GM19438 (cell line): ENCODE data around the gene UCK2.
A peak's percentile ranks its signal among the peaks of the same experiment; 100 is the strongest.

ENCODE experiments used
- ATAC-seq: cut with Tn5 transposase; IDR thresholded peaks from one replicate; pipeline ENCODE4 v1.9.1; 2021; ENCODE audit warnings: low read depth; ENCODE audit not compliant: unreplicated experiment

UCK2 gene

DNA sequence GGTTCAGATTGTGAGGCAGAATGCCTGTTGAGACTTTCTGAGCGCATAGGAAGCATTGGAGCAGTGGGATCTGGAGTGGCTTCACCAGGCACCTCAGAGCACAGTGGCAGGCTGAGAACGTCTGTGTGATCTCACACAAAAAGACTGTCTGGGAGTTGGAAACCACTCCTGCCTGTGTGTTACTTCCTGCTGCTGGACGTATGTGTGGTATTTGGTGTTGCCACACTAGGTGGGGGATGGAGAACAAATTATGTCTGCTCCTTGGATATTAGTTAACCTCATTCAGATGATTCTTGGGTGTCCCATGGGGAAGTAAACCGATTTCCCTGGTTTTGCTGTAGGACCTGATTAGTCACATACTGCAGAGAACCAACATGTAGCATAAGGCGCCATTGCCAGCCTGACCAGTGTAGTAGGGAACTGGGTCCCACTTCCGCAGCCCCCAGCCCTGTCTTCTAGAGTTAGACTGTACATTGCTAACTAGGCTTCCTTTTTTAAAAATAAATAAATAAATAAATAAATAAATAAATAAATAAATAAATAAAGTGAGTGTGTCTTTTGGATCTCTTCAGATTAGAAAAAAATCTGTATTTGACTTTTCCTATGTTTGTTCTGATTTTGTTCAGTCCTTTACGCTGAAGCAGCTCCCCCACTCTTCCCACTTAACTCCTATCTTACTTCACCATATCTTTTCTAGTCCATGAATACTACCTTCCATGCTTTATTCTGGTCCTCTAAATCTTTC lies 26.9 kb downstream of the UCK2 start:
- ATAC-seq: no peak

- no peak for ATAC-seq
These were observed 27.8 kb downstream of the UCK2 start for GRCh38 chr1:165855010-165855838.

DNA sequence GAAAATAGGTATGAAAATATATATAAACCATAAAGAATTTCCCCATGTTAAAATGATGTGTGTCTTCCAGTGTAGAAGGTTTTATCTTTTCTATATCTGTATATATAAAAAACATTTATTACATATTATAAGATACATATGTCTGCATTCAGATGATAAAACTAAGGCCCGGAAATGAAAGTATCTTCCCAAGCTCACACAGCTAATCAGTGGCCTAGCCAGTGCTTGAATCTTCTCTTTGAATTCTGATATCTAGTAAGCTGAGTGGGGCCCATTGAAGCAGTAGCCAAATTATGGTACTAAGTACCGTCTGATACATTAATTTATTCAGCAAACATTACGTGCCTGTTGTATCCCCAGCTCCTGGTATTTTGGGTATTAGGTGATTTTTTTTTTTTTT lies 28.6 kb downstream of the UCK2 start:
- ATAC-seq: no peak

- no peak for ATAC-seq
These were observed 29.2 kb downstream of the UCK2 start for GRCh38 chr1:165856606-165857005.

- ATAC-seq: peak; percentile 90
These were observed 29.8 kb downstream of the UCK2 start for GRCh38 chr1:165857046-165857801.

DNA sequence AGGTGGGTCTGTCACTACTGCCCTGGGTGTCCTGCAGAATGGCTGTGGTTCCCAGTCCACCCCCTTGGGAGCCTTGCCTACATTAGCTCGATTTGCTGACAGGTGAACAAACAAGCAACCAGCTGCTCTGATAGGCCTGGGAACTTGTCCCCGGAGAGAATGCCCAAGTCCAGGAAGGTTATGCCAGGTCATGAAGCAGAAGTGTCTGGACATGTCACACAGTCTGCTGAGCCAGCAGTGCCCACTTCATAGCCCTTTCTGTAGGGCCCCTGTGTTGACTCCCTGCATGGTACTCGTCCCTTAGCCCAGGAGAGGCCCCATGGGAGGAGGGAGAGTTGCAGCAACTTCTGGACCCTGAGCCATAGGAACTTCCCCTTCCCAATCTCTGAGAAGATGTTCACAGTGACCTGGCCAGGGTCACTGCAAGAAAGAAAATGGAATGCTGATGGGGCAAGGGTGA lies 31.0 kb downstream of the UCK2 start:
- ATAC-seq: no peak

GRCh38 chr1:165858967-165859845 lies 31.8 kb downstream of the UCK2 start:
- no peak for ATAC-seq

- ATAC-seq: no peak
These were observed 32.7 kb downstream of the UCK2 start for GRCh38 chr1:165860065-165860464.

DNA sequence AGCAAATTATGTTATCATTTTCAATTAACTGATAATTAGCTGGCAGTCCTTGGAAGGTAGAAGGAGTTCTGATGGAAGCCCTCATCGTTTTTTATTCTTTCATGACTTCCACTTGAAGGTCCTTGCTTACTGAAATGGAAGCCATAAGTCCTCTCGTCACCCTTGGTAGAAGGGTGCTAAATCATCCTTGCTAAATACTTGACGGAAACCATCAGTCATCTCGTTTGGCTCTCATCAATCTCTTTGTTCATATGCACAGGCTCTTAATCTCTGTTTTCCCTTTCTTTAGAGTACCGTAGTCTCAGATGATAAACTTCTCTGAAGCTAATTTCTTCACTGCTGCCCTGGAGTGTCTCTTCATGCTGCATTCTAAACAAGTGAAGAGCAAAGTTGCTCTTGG lies 34.5 kb downstream of the UCK2 start:
- no peak for ATAC-seq

DNA sequence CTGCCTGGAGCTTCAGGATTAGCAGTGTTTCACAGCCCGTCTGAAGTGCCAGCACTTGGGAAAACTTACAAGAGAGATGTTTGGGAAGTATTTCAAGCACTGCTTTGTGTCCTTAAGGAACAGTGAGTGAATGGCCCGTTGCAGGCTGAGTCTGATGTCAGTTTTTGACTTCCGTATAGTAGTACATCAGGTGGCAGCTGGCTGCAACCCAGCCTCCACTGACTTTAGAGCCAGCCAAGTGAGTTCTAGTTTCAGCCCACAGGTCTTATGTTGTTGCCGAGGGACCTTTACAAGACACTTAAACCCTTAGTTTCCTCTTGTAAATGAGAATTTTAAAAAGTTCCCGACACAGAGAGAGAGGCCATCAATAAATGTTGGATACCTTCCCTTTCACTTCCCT lies 35.0 kb downstream of the UCK2 start:
- peak; percentile 67 for ATAC-seq

- ATAC-seq: no peak
These were observed 35.9 kb downstream of the UCK2 start for GRCh38 chr1:165863346-165863745.

DNA sequence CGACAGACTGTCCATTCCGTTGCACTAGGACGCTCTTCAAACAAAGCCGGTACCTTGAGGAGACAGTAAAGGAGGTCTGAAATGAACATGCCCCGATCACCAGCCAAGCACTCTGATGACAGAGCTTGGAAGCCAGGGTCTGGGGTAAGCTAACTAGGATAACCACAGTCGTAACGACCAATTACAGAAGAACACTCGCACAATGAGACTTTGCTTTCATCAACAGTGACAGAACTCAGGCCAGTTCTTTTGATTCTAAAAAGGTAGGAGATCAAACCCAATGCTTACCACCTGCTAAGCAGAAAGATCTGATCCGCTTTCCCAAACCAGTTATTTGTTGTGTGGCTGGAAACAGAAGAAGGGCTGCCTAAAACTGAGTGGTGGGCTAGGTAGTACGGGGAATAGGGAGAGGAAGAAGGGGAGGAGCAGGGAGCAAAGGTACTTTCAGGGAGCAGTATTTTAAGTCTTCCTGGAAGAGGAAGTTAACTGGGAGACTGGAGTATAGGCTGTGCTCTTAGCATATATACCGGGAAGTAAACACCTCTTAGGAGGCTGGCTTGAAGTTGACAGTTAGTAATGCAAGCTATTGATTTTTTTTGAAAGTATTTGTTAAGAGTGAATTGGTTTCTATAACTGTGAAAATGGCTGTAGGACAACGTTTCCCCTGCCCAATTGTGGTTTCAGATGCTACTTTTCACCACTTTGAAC lies 38.4 kb downstream of the UCK2 start:
- no peak for ATAC-seq

GRCh38 chr1:165869343-165869742 lies 41.9 kb downstream of the UCK2 start:
- no peak for ATAC-seq

DNA sequence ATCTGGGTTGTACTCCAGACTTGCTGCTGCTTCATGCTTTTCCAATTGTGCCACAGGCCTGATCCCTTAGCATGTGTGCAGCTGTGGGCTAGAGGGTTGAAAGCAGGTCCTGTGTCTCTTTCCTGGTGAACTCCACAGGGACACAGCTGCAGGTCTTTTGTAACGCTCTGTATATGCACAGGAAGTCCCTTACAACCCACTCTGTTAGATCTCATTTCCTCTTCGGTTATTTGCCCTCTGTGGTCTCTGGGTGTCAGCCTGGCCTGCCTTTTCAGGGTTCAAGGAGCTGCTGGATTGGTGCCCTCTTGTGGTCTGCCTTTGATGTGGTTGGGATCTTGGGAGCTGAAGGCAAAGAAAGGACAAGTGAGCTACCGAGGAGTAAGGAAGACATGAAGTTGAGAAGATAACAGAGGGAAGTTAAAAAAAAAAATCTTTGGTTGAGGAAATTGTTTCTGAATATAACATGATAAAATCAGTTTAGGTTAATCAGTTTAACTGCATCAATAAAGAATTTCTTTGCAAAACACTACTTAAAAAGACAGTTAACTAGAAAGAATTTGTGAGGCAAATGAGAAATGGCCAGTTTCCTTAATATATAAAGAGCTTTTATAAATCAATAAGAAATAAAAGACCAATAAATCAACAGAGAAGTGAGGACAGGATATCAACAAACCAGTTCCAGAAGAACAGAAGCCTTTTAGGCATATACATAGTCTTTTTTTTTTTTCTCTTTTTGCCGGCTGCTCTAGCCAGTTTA lies 44.1 kb downstream of the UCK2 start:
- peak; percentile 93 for ATAC-seq

DNA sequence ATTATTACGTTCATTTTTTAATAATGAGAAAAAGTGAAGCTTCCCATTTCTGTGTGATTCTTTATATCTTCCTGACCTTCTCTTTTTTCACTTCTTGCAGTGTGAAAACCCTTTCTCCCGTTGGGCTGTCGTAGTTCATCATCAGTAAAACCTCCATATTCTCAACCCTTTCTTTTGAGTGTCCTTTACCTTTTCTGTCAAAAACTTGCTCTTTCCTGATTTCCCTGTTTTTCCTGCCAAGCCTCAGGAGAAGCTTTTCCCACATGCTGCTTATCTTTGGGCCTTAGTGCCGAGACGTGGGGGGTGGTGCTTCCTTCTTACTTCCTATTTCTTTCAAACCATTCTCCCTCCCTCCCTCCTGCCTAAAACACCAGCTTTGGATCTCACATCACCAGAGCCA lies 46.1 kb downstream of the UCK2 start:
- ATAC-seq: no peak

GRCh38 chr1:165874643-165875042 lies 47.2 kb downstream of the UCK2 start:
- no peak for ATAC-seq

- no peak for ATAC-seq
These were observed 47.8 kb downstream of the UCK2 start for GRCh38 chr1:165875171-165875570.

DNA sequence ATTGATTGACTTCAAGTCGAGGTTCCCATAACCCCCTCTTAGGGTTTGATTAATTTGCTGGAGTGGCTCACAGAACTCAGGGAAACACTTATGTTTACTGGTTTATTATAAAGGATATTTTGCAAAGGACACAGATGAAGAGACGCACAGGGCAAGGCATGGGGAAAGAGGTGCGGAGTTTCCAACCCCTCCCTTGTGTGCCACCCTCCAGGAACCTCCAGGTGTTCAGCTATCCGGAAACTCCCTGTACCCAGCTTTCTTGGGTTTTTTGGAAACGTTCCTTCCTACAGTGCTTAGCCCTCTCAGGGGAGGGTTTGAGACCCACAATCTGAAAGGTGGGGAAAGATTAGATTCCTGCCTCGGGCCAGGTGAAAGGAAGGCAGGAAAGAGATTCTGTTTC lies 48.2 kb downstream of the UCK2 start:
- ATAC-seq: no peak

DNA sequence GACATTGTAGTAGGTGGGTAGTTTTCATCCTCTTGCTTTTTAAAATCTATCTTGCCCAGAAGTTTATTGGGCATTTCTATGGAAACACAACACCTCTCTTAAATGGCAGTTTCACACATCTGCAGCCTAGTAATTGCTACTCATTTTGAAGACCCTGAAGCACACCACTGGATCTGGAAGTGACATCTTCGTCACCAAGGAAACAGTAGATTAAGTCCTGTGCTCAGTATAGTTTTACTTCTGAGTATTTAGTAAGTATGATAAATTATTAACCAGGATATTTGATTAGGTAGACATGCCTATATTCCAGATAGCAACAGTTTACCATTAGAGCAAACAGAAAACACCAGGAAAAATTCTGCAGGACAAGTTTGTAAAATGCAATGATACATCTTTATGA lies 48.7 kb downstream of the UCK2 start:
- no peak for ATAC-seq
